H54 (cell line): ENCODE data around the gene BAZ2B.
A peak's percentile ranks its signal among the peaks of the same experiment; 100 is the strongest.

Experiments used
- DNase-seq: peaks from one replicate; pipeline ENCODE4 v3.0.0; 2011; ENCODE audit warnings: low spot score, mixed read lengths; ENCODE audit not compliant: insufficient read length
- FAIRE-seq: peaks from 3 replicates; lab custom pipeline; 2011; peaks lifted over from hg19 to GRCh38; lab: Jason Lieb, UNC
- POLR2A ChIP-seq: IDR thresholded peaks from 2 replicates; pipeline ENCODE4 v1.6.1; 2011; ENCODE audit warnings: low read depth, mild to moderate bottlenecking, low read length

Gene BAZ2B

DNA sequence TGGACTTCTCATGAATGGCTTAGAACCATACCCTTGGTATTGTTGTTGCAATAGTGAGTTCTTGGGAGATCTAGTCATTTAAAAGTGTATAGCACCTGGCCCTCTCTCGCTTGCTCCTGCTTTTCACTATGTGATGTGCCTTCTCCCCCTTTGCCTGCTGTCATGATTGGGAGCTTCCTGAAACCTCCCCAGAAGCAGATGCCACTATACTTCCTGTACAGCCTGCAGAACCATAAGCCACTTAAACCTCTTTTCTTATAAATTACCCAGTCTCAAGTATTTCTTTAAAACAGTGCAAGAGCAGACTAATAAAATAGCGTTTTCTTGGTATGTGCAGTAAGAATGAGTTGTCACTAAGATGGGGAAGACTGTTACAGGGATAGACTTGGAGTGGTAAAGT, 31.6 kb downstream of the BAZ2B start:
- FAIRE-seq (no peak), DNase-seq (no peak)
- TF ChIP-seq POLR2A: no peak

GRCh38 chr2:159573846-159574606, 42.3 kb downstream of the BAZ2B start:
- no peak for FAIRE-seq
- no peak for TF ChIP-seq POLR2A
- DNase-seq: no peak

- DNase-seq (no peak), FAIRE-seq (peak; percentile 45)
- no peak for TF ChIP-seq POLR2A
Observed at GRCh38 chr2:159573294-159573693, 43.1 kb downstream of the BAZ2B start.

GRCh38 chr2:159572459-159572858, 43.9 kb downstream of the BAZ2B start:
- DNase-seq (no peak), FAIRE-seq (no peak)
- no peak for TF ChIP-seq POLR2A

DNA sequence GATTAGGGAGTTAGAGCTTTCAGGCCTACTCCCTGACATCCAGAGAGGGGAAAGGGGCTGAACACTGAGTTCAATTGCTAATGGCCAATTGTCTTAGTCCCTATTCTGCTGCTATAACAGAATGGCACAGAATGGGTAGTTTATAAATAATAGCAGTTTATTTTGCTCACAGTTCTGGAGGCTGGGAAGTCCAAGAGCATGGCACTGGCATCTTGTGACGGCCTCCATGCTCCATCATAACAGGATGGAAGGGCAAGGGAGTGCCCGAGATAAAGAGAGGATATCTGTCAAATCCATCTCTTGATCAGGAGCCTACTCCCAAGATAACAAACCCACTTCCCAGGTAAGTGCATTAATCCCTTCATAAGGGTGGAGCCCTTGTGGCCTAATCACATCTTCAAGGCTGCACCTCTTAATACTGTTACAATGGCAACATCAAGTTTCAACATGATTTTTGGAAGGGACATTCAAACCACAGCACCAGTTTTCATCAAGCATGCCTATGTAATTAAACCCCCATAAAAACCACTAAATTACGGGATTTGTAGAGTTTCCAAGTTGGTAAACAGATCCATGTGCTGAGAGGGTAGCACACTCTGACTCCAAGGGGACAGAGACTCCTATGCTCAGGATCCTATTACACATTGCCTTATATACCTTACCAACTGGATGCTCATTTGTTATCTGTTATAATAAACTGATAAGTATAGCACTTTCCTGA, 44.6 kb downstream of the BAZ2B start:
- FAIRE-seq: no peak
- DNase-seq: no peak
- TF ChIP-seq POLR2A: no peak

DNA sequence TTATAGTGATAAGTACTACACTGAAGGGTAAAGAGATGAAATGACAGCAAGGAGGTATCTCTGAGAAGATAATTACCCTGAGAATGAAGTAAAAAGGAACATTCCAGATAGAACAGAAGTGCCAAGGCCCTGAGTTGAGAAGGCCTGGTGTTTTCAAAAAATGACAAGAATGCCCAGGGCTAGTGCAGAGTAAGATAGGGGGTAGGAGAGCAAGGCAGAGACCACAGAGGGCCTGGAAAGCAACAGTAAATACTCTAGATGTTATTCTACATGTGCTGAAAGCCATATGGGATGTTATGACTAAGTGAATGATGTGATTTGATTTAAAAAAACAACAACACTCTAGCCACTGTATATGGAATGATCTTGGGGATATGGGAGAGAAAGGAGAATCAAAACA, 52.3 kb downstream of the BAZ2B start:
- TF ChIP-seq POLR2A: no peak
- no peak for FAIRE-seq
- DNase-seq: no peak

- DNase-seq (no peak), FAIRE-seq (no peak)
- TF ChIP-seq POLR2A: no peak
Observed at GRCh38 chr2:159562248-159562647, 54.1 kb downstream of the BAZ2B start.

GRCh38 chr2:159561786-159562185, 54.6 kb downstream of the BAZ2B start:
- FAIRE-seq: no peak
- TF ChIP-seq POLR2A: no peak

DNA sequence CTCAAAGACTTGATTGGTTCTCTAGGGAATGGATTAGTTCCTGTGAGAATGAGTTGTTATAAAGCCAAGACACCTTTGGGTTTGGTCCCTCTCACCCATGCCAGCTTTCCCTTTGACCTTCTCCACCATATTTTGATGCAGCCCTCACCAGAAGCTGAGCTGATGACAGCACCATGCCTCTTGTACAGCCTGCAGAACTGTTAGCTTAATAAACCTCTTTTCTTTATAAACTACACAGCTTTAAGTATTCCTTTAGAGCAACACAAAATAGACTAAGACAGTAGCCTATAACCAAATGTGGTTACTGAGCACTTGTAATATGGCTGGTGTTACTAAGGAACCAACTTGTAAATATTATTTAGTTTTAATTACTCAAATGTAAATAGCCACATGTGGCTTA, 55.1 kb downstream of the BAZ2B start:
- DNase-seq (no peak), FAIRE-seq (no peak)
- TF ChIP-seq POLR2A: no peak

More at GRCh38 chr2:159561786-159562185, 54.6 kb downstream of the BAZ2B start:
- no peak for DNase-seq

GRCh38 chr2:159559034-159559433, 57.3 kb downstream of the BAZ2B start:
- no peak for TF ChIP-seq POLR2A
- FAIRE-seq (no peak), DNase-seq (no peak)

DNA sequence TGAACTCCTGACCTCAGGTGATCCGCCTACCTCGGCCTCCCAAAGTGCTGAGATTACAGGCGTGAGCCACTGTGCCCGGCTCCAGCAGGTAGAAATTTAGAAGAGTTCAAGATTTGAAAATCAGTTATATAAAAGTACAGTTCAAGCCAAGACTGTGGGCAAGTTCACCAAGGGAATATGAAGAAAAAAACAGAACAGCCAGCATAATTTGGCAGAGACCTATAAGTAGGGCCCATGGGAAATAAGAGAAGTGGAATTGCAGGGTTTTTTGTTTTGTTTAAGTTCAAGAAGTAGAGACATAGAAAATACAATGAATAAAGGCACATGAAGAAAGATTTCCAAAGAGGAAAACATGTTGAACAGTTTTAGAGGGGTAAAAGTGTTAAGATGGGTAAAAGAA, 57.9 kb downstream of the BAZ2B start:
- TF ChIP-seq POLR2A: no peak
- FAIRE-seq: no peak

DNA sequence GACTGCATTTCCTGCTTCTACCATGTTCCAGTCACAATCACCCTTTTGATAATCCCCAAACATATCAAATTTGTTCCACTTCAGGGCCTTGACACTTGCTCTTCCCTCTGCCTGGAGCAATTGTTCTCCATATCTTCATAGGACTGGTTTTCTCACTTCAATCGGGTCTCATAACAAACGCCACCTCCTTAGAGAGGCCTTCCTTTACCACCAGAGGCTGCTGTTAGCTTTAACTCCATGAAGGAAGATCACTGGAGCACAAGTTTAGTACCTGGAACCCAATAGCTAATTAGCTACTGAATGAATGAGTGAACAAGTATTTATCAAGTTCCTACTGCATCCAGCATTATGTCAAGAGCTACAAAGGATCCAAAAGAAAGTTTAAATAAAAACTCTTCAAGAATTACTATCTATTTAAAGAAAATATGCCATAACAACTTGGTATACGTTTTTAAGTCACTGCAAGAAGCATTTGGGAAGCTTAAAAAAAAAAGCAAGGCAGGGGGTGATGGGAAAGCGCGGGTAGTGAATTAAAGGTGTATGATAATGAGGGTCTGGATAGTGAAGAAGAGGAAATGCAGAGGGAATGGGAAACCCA, 58.8 kb downstream of the BAZ2B start:
- DNase-seq: no peak
- FAIRE-seq: peak; percentile 11

More for the DNA sequence above, 57.9 kb downstream of the BAZ2B start:
- DNase-seq: no peak

DNA sequence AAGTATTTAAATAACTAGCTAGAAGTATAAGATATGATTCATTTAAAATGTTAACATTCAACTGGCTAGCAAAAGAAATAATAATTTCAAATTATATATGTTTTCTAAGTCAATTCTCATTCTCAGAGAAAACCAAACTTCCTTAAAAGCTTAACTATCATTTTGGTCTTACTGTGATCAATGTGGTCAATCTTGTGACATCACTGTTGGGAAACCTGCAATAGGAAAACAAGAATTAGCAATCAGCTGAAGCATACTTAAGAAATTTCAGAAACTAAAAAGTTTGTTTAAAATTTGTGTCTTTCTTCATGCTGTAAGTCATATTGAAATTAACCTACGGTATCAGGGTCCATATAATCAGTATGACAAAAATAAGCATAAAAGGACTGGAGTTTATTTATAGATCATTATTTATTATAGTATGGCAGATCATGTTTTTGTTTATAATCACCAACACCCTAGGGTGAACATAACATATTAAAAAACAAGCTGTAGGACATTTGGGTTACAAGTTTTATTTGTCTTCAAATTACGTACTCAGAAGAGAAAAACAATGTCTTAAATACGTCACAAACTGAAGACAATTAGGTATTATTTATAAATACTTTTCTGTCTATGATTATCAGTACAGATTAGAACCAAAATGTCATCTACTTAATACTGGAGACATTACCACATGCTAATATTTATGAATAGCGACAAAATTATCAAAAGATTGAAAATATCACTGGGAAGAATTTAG, 60.5 kb downstream of the BAZ2B start:
- DNase-seq (no peak), FAIRE-seq (no peak)
- TF ChIP-seq POLR2A: no peak

More for the DNA sequence above, 58.8 kb downstream of the BAZ2B start:
- TF ChIP-seq POLR2A: no peak

DNA sequence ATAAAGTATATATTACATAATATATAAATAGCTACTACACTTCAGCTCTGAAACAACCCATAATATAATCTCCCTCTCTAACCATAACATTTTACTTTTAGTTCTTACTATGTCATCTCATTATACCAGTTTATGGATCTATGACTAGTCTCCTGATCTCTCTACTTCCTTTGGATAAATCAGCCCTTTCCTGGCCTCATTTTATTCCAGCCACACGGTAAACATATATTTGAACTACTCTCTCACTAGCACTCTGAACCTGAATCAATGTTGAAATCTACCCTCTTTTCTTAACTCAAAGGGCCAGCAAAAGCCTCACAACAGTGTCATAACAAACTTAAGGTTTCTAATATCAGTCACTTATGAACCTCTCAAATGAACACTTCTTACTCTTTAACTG, 62.6 kb downstream of the BAZ2B start:
- no peak for FAIRE-seq
- TF ChIP-seq POLR2A: no peak
- no peak for DNase-seq
